Measurements from ENCODE around the gene NMBR. TPM values are rescaled to one million over a fixed set of nuclear protein-coding genes. Genes with fewer than 3 reads are reported as not detected.
"Not testable (repeated sequence)": the region's sequence is repeated elsewhere in the genome, so short reads cannot be mapped to it uniquely, and the experiment has no call there.

The NMBR gene
- total RNA-seq, 4 donors from 2014 or later = 0.72 TPM; not detected in 3

- H3K27me3 ChIP-seq = no peaks in the 10 kb centered on the region
- 85% methylated on average over 2 of the region's 2 CpGs for WGBS
- TF ChIP-seq POLR2A (IDR thresholded peaks at IDR 0.05) = no peak
- TF ChIP-seq CTCF (IDR thresholded peaks at IDR 0.05) = no peak
- TF ChIP-seq POLR2AphosphoS5 (IDR thresholded peaks at IDR 0.05) = no peak
- TF ChIP-seq EP300 (IDR thresholded peaks at IDR 0.05) = no peak
- H3K4me1 ChIP-seq = no peaks in the 10 kb centered on the region
- no peaks in the 10 kb centered on the region for H3K9me3 ChIP-seq
- H3K36me3 ChIP-seq = peaks cover 50% of the 10 kb centered on the region
- DNase-seq (ENCODE audit: low spot score in 2 of 2) = no peak
- no peak overlapping the region for H3K4me3 ChIP-seq
- no peak overlapping the region for H3K27ac ChIP-seq
Measured at GRCh38 chr6:142167486-142167885, 20.6 kb upstream of the NMBR start.

- no peaks in the 10 kb centered on the region for H3K4me1 ChIP-seq
- peaks cover 46% of the 10 kb centered on the region for H3K36me3 ChIP-seq
- 64% methylated on average over 3 of the region's 3 CpGs for WGBS
- no peaks in the 10 kb centered on the region for H3K9me3 ChIP-seq
- TF ChIP-seq POLR2A (IDR thresholded peaks at IDR 0.05) (no peak), POLR2AphosphoS5 (IDR thresholded peaks at IDR 0.05) (no peak), EP300 (IDR thresholded peaks at IDR 0.05) (no peak), CTCF (IDR thresholded peaks at IDR 0.05) (no peak)
- no peak overlapping the region for H3K4me3 ChIP-seq
- H3K27me3 ChIP-seq = no peaks in the 10 kb centered on the region
- DNase-seq (ENCODE audit: low spot score in 2 of 2) = no peak
- no peak overlapping the region for H3K27ac ChIP-seq
Measured at GRCh38 chr6:142167071-142167470, 20.1 kb upstream of the NMBR start.

GRCh38 chr6:142165227-142165626 lies 18.3 kb upstream of the NMBR start:
- Histone ChIP-seq H3K4me1 (peaks cover 2% of the 10 kb centered on the region), H3K4me3 (no peak overlapping the region), H3K27ac (no peak overlapping the region), H3K9me3 (no peaks in the 10 kb centered on the region), H3K36me3 (peaks cover 27% of the 10 kb centered on the region), H3K27me3 (no peaks in the 10 kb centered on the region)
- WGBS = 78% methylated on average over 4 of the region's 4 CpGs
- no peak for TF ChIP-seq POLR2AphosphoS5 (IDR thresholded peaks at IDR 0.05)
- TF ChIP-seq CTCF (IDR thresholded peaks at IDR 0.05) = no peak
- TF ChIP-seq EP300 (IDR thresholded peaks at IDR 0.05) = no peak
- TF ChIP-seq POLR2A (IDR thresholded peaks at IDR 0.05) = no peak
- DNase-seq (ENCODE audit: low spot score in 2 of 2) = no peak

GRCh38 chr6:142162780-142163179 lies 15.9 kb upstream of the NMBR start:
- Histone ChIP-seq H3K4me3 (no peak overlapping the region), H3K36me3 (peaks cover 14% of the 10 kb centered on the region), H3K9me3 (no peaks in the 10 kb centered on the region), H3K27me3 (no peaks in the 10 kb centered on the region), H3K4me1 (peaks cover 2% of the 10 kb centered on the region), H3K27ac (no peak overlapping the region)
- 65% methylated on average over 1 of the region's 1 CpG for WGBS
- no peak for TF ChIP-seq POLR2A (IDR thresholded peaks at IDR 0.05)
- TF ChIP-seq POLR2AphosphoS5 (IDR thresholded peaks at IDR 0.05) = no peak
- no peak for TF ChIP-seq EP300 (IDR thresholded peaks at IDR 0.05)
- no peak for TF ChIP-seq CTCF (IDR thresholded peaks at IDR 0.05)
- no peak for DNase-seq (ENCODE audit: low spot score in 2 of 2)

- H3K4me3 ChIP-seq; H3K27me3 ChIP-seq; H3K4me1 ChIP-seq; H3K27ac ChIP-seq; DNase-seq (ENCODE audit: low spot score in 2 of 2); H3K36me3 ChIP-seq; H3K9me3 ChIP-seq: not testable (repeated sequence)
- 89% methylated on average over 4 of the region's 4 CpGs for WGBS
Measured at GRCh38 chr6:142156758-142157068, 9.8 kb upstream of the NMBR start.

All from suprapubic skin (tissue), 4 donors.